ENCODE results near the gene WHRN.
A peak's percentile ranks its signal among the peaks of the same experiment; 100 is the strongest.

Gene WHRN

GRCh38 chr9:114505187-114506081 is at the start of gene WHRN:
Gene WHRN, minus strand, starts transcription at chr9:114505473. Its CDS starts 672 bp downstream, at chr9:114504801.
- DNase-seq: peak; percentile 78

- DNase-seq: no peak
Observed at GRCh38 chr9:114553202-114553601, 47.9 kb upstream of the WHRN start.

- no peak for DNase-seq
Observed at GRCh38 chr9:114552706-114553105, 47.4 kb upstream of the WHRN start.

GRCh38 chr9:114551750-114552685 is 46.7 kb upstream of the WHRN start:
- no peak for DNase-seq

GRCh38 chr9:114549697-114550330 is 44.5 kb upstream of the WHRN start:
- DNase-seq: no peak

GRCh38 chr9:114546851-114547250 is 41.6 kb upstream of the WHRN start:
- DNase-seq: no peak

DNA sequence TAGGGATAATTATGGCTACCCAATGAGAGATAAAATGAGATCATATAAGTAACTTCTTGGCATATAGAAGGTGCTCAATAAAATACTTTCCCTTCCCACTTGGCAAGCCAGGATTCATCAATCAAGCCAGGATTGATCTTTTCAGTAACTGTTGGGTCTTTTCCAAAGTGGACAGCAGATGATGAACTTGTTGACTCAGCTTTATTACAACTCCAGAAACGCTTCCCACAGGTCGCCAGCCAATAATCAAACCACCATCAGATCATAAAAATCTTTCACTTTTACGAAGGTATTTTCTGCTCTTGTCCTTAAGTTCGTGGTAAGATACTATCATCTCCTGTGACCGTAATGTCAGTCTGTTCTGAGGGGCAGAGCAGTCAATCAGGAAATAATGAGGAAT is 39.8 kb upstream of the WHRN start:
- no peak for DNase-seq

- no peak for DNase-seq
Observed at GRCh38 chr9:114539701-114540380, 34.6 kb upstream of the WHRN start.

GRCh38 chr9:114538241-114538640 is 33.0 kb upstream of the WHRN start:
- no peak for DNase-seq

DNA sequence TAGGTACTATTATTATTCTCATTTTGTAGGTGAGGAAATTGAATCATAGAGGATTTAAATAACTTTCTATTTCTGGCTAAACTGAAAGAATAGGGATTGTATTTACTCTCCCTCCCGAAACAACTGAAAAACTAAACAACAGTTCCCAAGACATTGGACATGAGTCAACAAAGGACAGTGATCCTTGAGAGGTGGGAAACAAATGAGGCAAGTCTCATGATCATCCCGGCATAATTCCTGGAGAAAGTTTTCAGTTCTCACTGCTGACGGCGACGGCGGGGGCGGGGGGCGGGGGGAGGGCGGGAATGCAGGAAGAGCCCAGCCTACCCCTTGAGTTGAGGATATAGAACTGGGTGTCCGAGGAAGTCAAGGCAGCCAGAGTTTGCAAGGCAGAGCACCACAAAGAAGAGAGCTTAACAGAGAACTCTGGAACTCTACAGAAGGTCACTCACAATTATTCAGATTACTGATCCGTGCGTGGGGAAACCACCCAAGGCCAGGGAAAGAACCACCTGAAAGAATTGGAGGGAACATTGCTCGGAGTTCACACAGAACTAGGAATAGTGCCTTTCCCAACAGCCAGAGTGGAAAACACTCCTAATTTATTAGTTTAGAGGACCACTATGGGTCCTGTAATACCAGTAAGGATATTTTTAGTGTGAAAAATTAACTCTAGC is 27.4 kb upstream of the WHRN start:
- DNase-seq: no peak

- no peak for DNase-seq
Observed at GRCh38 chr9:114529285-114529684, 24.0 kb upstream of the WHRN start.

GRCh38 chr9:114526807-114527206 is 21.5 kb upstream of the WHRN start:
- DNase-seq: no peak

DNA sequence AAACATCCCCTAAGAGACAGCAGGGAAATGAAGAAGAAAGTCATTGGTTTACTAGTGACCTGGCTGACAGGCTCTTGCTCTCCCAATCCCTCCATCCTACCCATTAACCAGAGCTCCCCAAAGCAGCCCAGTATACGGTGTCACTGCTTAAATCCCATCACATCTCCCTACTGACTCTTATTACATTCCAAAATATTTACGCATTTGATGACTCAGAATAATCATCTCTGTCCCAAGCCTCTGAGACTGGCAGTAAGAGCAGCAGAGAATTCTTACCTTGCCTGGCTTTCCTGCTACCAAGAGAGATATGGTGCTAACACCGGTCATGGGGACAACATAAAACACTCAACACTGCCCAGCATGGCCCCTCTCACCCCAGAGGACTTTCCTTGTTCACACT is 20.2 kb upstream of the WHRN start:
- no peak for DNase-seq

GRCh38 chr9:114524247-114524681 is 19.0 kb upstream of the WHRN start:
- DNase-seq: no peak

DNA sequence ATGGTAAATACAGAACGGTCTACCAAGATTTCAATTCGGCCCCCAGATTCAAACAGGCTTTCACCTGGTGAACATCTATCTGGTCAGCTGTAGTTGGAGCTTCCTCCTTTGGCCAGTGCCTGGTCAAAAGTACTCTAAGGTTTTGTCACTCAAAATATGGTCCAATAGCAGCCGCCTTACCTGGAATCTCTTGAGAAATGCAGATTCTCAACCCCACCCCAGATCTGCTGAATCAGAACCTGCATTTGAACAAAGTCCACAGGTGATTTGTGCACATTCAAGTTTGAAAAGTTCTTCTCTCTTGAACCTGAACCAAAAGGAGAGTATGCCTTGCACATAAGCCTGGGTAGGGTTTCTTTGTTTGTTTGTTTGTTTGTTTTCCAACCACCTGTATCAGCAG is 17.6 kb upstream of the WHRN start:
- DNase-seq: no peak

DNA sequence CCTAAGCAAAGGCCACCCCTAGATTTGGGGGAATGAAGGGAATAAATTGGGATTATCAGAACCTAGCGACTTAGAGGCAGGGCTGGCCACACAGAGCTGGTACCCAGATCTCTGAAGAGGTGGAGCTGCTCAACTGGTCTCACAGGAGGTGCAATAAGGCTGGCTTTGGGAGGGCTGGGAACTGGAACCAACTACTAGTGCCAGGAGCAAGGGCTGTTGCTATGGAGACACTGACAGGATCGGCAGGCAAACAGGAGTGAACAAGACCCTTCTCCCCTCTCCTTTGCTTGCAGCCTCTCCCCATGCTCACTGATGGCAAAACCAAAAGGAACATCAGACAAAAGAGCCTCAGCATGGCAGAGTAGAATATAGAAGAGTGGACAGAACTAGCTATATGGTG is 17.0 kb upstream of the WHRN start:
- no peak for DNase-seq

- no peak for DNase-seq
Observed at GRCh38 chr9:114521846-114522245, 16.6 kb upstream of the WHRN start.

- DNase-seq: no peak
Observed at GRCh38 chr9:114518599-114519022, 13.3 kb upstream of the WHRN start.

DNA sequence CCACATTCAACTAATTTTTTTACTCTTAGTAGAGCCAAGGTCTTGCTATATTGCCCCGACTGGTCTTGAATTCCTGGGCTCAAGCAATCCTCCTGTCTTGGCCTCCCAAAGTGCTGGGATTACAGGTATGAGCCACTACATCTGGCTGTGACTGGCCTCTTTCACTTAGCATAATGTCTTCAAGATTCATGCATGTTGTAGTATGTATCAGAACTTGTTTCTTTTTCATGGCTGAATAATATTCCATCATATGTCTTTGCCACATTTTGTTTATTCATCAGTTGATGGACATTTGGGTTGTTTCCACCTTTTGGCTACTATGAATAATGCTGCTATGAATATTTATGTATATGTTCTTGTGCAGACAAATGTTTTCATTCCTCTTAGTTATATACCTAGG is 12.8 kb upstream of the WHRN start:
- no peak for DNase-seq

DNA sequence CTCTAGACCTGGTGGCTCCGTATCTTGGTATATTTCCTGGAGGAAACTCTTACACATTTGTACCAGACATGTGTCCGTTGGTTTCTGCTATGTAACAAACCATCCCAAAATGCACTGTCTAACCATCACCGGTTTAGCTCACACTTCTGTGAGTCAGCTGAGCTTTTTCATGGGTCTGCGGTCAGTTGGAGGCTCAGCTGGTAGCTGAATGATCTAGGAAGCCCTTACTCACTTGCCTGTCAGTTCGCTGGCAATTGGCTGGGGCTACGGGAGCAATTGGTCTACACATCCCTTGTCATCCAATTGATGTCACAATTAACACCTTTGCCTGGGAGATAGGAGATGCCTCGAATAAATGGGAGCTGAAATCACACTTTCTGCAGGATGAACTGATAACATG is 11.6 kb upstream of the WHRN start:
- DNase-seq: no peak

- no peak for DNase-seq
Observed at GRCh38 chr9:114515528-114515927, 10.3 kb upstream of the WHRN start.

DNA sequence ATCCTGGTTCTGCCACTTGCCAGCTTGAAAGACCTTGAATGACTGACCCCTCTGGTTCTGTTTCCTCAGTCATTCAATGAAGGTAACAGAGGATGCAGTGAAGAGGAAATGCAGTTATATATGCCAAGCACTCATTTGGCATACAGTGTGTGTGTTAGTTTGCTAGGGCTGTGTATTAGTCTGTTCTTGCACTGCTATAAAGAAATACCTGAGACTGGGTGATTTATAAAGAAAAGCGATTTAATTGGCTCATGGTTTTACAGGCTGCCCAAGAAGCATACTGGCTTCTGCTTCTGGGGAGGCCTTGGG is 8.6 kb upstream of the WHRN start:
- no peak for DNase-seq
